Hematopoietic multipotent progenitor cell treated with erythropoietin and hydrocortisone succinate and interleukin-3 and kit ligand, for 17 days (in vitro differentiated cells): ENCODE measurements around the gene UQCRHL.

Experiments used
- DNase-seq: peaks from one replicate; pipeline ENCODE4 v3.0.0-alpha.2; 2015; ENCODE audit warnings: low spot score

Gene UQCRHL

DNA sequence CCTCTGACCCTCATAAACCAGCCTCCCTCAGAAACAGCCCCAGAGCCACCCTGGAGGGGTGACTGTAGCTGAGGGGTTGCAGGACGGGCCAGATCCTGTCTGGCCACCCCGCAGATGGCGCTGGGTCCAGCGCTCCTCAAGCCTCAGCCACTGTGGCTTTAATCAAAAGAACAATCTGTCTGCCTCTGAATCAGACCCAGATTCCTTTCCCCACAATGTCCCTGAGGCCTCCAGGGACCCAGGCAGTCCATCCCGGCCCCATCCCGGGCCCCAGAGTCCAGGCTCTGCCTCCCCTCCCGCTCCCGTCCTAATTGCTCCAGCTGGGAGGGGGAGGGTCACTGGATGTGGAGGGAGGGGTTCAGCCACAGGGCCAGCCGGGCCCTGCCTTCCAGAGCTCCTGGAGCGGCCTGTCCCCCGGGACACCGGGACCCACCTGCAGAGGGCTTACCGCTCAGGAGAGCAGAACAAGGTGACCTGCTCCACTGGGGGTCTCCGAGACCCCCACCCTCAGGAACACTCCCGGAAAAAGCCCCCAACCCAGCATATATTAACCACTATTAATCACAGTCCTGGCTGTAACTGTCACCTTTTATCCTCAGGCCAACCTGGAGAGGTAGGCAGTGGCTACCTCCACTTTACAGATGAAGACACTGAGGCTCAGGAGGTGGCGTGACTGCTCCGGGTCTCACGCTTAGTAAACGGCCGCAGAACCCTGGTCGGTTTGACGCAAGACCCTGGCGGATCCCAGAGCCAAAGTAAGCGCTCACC, 49.7 kb downstream of the UQCRHL start:
- no peak for DNase-seq
